Erythroblast (primary cell): ENCODE results near the gene SIGLEC12.

Experiments used
- GATA1 ChIP-seq: IDR thresholded peaks from 2 replicates; pipeline ENCODE4 v1.6.1; 2011; ENCODE audit warnings: low read depth, mild to moderate bottlenecking, control low read depth, low read length, moderate library complexity
- POLR2A ChIP-seq: IDR thresholded peaks from 2 replicates; pipeline ENCODE4 v1.6.1; 2011; ENCODE audit warnings: mild to moderate bottlenecking, low read length

GRCh38 chr19:51490676-51491075 is 10.9 kb downstream of the SIGLEC12 start:
- no peak for TF ChIP-seq POLR2A
- no peak for TF ChIP-seq GATA1
